Stimulated activated CD8-positive, alpha-beta memory T cell treated with anti-CD3 and anti-CD28 coated beads, Interleukin-12 subunit alpha, Interleukin-12 subunit beta, amount 100 ng/mL, for 24 hours (primary cell): ENCODE results near the gene FGF14.

ENCODE experiments used
- DNase-seq: peaks from one replicate; pipeline ENCODE4 v3.0.0-alpha.2; 2020; ENCODE audit errors: extremely low read depth

The FGF14 gene

GRCh38 chr13:101792189-101792588 lies 609.7 kb downstream of the FGF14 start:
- no peak for DNase-seq

- no peak for DNase-seq
These were observed 616.0 kb downstream of the FGF14 start for GRCh38 chr13:101785858-101786257.

DNA sequence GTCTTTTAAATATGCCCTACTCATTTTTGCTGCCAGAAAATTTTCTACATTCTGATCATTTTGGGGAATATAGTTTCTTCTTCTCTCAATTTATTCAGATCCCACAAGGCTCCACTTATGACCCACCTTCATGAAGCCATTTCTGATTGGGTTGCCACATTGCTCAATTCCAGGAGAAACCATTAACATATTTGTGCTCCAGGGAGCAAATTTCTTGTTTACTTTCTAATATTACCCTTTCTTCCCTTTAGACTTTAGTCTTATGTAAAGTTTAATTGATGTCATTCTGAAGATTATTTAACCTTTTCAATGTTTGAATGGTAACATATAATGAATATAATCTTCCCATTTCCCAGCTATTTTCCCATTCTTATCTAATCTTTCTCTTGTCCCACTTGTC lies 617.5 kb downstream of the FGF14 start:
- DNase-seq: no peak

DNA sequence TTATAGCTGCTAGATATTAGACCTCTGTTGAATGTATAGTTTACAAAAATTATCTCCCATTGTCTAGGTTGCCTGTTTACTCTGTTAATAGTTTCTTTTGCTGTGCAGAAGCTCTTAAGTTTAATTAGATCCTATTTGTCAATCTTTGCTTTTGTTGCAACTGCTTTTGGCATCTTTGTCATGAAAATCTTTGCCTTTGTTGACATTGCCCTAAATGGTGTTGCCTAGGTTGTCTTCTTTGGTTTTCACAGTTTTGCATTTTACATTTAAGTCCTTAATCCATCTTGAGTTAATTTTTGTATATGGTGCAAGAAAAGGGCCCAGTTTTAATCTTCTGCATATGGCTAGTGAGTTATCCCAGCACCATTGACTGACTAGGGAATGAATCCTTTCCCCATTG lies 618.3 kb downstream of the FGF14 start:
- no peak for DNase-seq

DNA sequence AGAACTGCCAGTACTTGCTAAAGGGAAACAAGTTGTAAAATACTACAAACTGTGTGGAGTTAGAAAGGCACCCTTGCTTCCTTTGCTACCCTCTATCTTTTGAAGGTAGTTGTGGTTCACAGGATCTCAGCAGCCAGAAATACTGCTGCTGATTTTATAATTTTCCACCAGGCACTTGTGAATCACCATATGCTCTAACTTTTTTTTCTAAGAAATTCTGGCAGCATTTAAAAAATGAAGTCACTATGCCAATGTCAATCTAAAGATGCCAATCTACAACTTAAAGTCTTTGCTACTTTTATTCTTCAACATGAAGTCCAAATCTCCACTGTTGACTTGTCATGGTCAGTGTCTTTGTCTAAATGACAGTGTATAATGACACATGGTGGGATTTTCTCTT lies 621.6 kb downstream of the FGF14 start:
- DNase-seq: no peak

DNA sequence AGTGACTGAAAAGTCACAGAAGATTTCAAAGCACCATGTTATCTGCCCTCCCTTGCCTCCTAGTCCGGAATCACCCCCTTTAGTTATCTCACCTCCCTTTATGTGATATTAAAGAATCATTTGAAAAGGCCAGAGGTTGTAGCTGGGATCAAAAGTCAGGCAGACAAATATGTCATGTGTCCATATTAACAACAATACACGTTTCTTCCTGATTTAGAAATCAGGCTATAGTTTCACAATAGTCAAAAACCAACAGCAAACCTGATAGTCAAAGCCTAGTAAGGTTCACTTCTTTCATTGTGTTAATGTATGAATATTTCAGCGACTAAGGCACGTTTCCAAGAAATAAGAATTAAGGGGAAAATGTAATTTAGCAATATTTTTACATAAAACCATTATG lies 622.7 kb downstream of the FGF14 start:
- DNase-seq: no peak

DNA sequence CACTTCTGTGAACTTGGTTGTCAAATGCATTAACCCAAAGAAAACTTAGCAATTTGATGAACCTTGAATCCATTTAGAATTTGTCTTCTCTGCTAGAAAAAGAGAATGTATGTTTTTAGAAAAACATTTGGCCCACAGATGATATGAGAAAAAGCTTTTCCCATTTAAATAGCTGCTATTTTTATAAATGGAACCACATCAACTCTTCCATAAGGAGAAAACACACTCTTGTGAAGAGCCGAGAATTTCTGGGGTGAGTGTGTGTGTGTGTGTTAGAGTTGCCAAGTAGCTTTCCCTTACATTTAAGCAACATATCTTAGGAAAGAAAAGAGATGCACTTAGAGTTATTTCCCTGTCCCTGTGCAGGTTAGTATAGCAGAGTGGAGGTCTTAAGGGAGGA lies 626.6 kb downstream of the FGF14 start:
- no peak for DNase-seq

DNA sequence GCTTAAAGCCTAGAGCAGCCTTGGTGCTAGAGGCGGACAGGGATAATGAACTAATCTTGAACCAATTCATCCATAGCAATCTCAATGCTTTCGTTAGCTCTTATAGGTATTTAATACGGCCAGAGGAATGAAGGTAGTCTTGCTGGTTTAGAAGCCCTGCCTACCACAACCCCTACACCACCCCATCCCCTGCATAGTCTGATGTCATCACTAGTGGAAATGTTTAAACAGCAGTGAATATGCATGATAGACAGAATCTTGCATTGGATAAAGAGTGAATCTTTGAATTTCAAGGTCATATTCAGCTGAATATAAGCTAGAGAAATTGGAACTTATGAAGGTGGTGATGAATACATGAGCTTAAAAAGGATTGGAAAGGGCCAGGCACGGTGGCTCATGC lies 627.5 kb downstream of the FGF14 start:
- DNase-seq: no peak

DNA sequence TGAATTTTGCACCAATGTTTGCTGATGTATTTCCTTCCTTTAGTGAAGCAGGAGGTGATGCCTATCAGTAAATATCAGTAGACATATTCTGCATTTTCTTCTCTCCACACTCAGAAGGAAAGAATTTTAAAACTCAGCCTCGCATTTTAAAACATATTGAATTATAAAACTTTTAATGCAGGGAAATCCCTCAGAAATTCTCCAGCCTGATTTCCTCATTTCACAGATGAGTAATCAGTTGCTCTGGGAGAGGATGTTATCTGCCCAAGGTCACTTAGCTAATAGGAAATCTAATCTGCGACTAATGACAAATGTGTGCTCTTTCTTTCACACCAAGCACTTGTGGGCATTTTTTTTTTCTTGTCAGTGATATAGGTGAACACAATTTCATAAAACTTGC lies 628.8 kb downstream of the FGF14 start:
- no peak for DNase-seq

GRCh38 chr13:101767131-101767530 lies 634.7 kb downstream of the FGF14 start:
- no peak for DNase-seq

DNA sequence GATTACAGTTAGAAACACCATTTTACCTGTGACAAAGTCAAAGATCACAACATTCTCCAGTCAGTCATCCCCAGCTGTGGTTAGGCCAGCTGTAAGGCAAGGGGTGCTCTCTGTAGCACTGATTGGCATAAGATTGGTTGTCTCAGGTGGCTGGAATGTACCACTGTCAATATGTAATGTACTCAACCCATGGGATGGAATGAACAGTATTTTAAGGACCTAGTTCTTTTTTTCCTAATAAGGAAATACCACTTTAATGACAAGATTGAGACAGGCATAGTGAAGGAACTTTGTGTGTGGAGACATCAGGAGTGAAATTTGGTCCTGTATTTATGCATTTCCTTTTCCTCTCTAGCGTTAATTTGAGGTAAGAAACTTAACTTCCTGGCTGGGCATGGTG lies 638.7 kb downstream of the FGF14 start:
- no peak for DNase-seq

DNA sequence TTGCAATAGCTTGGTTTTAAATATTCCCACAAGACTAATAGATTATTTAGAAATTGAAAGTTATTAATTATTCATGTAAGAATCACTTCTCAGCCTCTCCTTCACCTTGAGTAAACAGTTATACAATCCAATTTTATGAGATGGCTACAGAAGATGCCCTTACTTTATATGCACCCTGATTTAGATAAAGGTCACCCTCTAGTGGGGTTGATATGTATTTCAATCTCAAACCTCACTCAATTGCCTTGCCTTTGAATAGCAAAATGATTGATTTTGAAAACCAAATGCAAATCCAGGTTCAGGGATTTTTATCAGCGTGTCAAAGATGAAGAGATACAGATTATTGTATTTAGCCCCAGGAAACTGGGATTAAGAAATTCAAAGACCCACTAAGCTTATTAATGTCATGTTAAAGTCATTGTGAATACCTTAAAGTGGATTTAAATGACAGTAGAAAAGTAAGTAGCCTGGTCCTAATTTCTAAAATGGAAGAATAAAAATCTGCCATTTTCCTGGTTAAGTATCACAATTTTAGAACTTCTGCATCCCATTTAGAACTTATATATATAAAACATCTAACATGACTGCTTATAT lies 644.3 kb downstream of the FGF14 start:
- DNase-seq: no peak

- DNase-seq: no peak
These were observed 646.5 kb downstream of the FGF14 start for GRCh38 chr13:101755228-101755887.

DNA sequence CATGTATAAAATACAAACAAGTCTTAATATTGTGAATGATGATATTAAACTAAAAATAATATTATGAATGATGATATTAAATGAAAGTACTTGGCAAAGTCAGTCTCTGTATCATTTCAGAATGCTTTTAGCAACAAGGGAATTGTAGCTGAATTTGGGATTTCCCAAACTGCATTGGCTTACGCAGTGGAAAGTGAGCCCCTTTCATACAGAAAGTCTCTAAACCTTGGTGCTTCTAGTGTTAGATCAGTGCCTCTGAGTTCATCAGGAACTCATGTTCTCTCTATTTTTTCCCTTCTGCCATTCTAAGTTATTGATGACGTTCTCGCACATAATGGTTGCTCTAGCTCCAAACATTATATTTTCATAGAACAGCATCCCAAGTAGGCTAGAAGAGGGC lies 649.4 kb downstream of the FGF14 start:
- DNase-seq: no peak

GRCh38 chr13:101751488-101751887 lies 650.4 kb downstream of the FGF14 start:
- no peak for DNase-seq

GRCh38 chr13:101749584-101749983 lies 652.3 kb downstream of the FGF14 start:
- no peak for DNase-seq

GRCh38 chr13:101747039-101747438 lies 654.8 kb downstream of the FGF14 start:
- no peak for DNase-seq

- no peak for DNase-seq
These were observed 655.3 kb downstream of the FGF14 start for GRCh38 chr13:101746513-101746912.

DNA sequence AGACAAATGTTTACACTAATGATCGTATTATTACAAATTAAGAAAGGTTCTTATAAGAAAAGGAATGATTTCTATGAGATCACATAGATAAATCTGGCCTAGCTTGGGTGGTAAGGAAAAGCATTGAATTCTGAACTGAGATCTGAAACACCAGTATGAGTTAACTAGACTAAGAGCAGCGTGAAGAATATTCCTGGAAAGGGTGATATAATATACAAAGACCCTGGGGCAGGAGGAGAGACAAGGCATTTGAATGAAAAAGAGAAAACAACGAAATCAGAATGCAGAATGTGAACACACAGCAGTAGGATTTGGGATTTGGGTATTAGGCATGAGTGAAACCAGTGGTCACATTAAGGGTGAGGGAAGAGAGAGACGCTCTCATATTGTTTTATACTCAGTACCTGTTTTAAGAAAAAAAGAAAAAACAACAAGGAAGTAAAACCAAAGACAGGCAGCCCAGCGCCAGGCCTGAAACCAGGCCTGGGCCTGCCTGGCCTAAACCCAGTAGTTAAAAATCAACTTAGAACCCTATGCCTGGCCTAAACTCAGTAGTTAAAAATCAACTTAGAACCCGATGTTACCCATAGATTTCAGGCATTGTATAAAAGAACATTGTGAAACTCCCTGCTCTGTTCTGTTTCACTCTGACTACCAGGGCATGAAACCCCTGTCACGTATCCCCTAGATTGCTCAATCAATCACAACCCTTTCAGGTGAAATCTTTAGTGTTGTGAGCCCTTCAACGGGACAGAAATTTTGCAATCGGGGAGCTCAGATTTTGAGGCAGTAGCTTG lies 662.3 kb downstream of the FGF14 start:
- DNase-seq: no peak

GRCh38 chr13:101738336-101738735 lies 663.5 kb downstream of the FGF14 start:
- no peak for DNase-seq

DNA sequence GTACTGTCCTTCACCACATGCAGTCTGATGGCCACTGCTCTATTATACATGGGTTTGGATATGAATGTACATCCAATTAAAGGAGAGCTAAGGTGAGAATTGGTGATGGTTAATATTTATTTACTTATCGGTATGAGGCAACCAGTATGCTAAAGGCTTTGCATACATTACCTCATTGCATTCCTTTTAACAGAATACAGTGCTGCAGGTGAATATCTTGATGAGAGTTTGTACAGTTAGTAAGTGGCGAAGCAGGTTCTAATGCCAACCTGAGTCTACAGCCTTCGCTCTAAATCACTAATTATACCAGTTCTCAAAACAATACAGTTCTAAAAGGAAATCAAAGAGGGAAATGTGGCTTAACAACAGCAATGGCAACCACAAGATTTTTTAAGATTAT lies 665.3 kb downstream of the FGF14 start:
- DNase-seq: no peak

GRCh38 chr13:101730420-101731000 lies 671.3 kb downstream of the FGF14 start:
- no peak for DNase-seq

DNA sequence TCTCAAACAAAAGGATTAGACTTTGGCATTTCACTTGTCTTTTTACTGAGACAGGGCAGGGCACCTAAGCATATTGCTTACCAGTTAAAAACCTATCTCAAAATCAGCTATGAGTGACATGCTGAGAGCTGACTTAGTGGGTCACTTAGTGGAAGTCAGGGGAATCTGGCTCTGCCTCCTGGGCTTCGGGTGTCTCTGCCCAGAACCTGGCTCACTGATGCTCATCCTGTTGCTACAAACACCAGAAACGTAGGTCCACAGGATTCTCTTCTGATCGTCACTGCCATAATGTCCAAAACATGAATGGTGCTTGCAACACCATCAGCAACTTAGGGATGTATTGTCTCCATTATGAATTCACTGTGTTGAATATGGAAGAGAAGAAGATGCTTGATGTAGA lies 673.2 kb downstream of the FGF14 start:
- no peak for DNase-seq
